Prostate gland (tissue), 2 donors: Measurements from ENCODE around the gene MRC1.

Experiments used
- POLR2A ChIP-seq: fragments of 450-650 bp; IDR thresholded peaks from one replicate; pipeline ENCODE4 v1.6.1; 2016; ENCODE audit warnings: antibody characterized with exemption, mild to moderate bottlenecking
- TF ChIP-seq, protein P1 (sequence below), 4 experiments: fragments of 200-600 bp in 2 of 4; fragments of 450-650 bp in 2 of 4; sonication (generic) in 2 of 4; IDR thresholded peaks; 1 replicate in 3 of 4; 2 replicates in 1 of 4; pipeline ENCODE4 v1.5.1; 2016 to 2019; ENCODE audit warnings: antibody characterized with exemption in 4 of 4, mild to moderate bottlenecking in 2 of 4, moderate library complexity in 2 of 4

DNA sequence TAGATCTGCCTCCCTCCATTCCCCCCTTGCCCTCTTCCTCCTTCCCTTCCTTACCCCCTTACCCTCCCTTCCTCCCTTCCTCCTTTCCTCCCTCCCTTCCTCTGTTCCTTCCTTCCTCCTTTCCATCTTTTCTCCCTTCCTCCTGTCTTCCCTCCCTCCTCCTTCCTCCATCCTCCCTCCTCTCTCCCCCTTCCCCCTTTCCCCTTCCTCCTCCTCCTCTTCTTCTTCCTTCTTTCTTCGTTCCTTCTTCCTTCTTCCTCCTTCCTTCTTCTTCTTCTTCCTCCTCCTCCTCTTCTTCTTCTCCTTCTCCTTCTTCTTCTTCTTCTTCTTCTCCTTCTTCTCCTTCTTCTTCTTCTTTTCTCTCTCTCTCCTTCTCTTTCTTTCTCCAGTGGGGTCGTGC, 57.9 kb downstream of the MRC1 start:
- TF ChIP-seq, protein P1, sequence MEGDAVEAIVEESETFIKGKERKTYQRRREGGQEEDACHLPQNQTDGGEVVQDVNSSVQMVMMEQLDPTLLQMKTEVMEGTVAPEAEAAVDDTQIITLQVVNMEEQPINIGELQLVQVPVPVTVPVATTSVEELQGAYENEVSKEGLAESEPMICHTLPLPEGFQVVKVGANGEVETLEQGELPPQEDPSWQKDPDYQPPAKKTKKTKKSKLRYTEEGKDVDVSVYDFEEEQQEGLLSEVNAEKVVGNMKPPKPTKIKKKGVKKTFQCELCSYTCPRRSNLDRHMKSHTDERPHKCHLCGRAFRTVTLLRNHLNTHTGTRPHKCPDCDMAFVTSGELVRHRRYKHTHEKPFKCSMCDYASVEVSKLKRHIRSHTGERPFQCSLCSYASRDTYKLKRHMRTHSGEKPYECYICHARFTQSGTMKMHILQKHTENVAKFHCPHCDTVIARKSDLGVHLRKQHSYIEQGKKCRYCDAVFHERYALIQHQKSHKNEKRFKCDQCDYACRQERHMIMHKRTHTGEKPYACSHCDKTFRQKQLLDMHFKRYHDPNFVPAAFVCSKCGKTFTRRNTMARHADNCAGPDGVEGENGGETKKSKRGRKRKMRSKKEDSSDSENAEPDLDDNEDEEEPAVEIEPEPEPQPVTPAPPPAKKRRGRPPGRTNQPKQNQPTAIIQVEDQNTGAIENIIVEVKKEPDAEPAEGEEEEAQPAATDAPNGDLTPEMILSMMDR (IDR thresholded peaks at IDR 0.05), result no peak
- TF ChIP-seq POLR2A, result no peak
